ENCODE results near the gene GAPVD1.

Gene GAPVD1

GRCh38 chr9:125269014-125269397 lies 7.4 kb downstream of the GAPVD1 start:
- TF ChIP-seq TAF1 (IDR thresholded peaks at IDR 0.05; ENCODE audit: borderline replicate concordance, insufficient read depth, low read length), result no peak
- TF ChIP-seq FOXP2 (optimal IDR thresholded peaks at IDR 0.05; ENCODE audit: borderline replicate concordance, extremely low read depth, extremely low read length, insufficient read depth), result no peak
- no peak for TF ChIP-seq SIN3A (IDR thresholded peaks at IDR 0.05; ENCODE audit: borderline replicate concordance, insufficient read depth, low read length)
- no peak for TF ChIP-seq POLR2AphosphoS5 (IDR thresholded peaks at IDR 0.05; ENCODE audit: low read depth, low read length)
- no peak for TF ChIP-seq REST (IDR thresholded peaks at IDR 0.05; ENCODE audit: insufficient read depth in 1 of 2, low read depth in 2 of 2, low read length in 2 of 2)

- TF ChIP-seq SIN3A (IDR thresholded peaks at IDR 0.05; ENCODE audit: borderline replicate concordance, insufficient read depth, low read length) (no peak), TAF1 (IDR thresholded peaks at IDR 0.05; ENCODE audit: borderline replicate concordance, insufficient read depth, low read length) (no peak), POLR2AphosphoS5 (IDR thresholded peaks at IDR 0.05; ENCODE audit: low read depth, low read length) (no peak), FOXP2 (optimal IDR thresholded peaks at IDR 0.05; ENCODE audit: borderline replicate concordance, extremely low read depth, extremely low read length, insufficient read depth) (no peak), REST (IDR thresholded peaks at IDR 0.05; ENCODE audit: insufficient read depth in 1 of 2, low read depth in 2 of 2, low read length in 2 of 2) (no peak)
These were observed 9.5 kb downstream of the GAPVD1 start for GRCh38 chr9:125271081-125271480.

GRCh38 chr9:125272697-125273096 lies 11.1 kb downstream of the GAPVD1 start:
- TF ChIP-seq POLR2AphosphoS5 (IDR thresholded peaks at IDR 0.05; ENCODE audit: low read depth, low read length) (no peak), SIN3A (IDR thresholded peaks at IDR 0.05; ENCODE audit: borderline replicate concordance, insufficient read depth, low read length) (no peak), REST (IDR thresholded peaks at IDR 0.05; ENCODE audit: insufficient read depth in 1 of 2, low read depth in 2 of 2, low read length in 2 of 2) (no peak), TAF1 (IDR thresholded peaks at IDR 0.05; ENCODE audit: borderline replicate concordance, insufficient read depth, low read length) (no peak), FOXP2 (optimal IDR thresholded peaks at IDR 0.05; ENCODE audit: borderline replicate concordance, extremely low read depth, extremely low read length, insufficient read depth) (no peak)

- TF ChIP-seq SIN3A (IDR thresholded peaks at IDR 0.05; ENCODE audit: borderline replicate concordance, insufficient read depth, low read length) (no peak), FOXP2 (optimal IDR thresholded peaks at IDR 0.05; ENCODE audit: borderline replicate concordance, extremely low read depth, extremely low read length, insufficient read depth) (no peak), POLR2AphosphoS5 (IDR thresholded peaks at IDR 0.05; ENCODE audit: low read depth, low read length) (no peak), REST (IDR thresholded peaks at IDR 0.05; ENCODE audit: insufficient read depth in 1 of 2, low read depth in 2 of 2, low read length in 2 of 2) (no peak)
These were observed 15.1 kb downstream of the GAPVD1 start for GRCh38 chr9:125276771-125277170.

- no peak for TF ChIP-seq REST (IDR thresholded peaks at IDR 0.05; ENCODE audit: insufficient read depth in 1 of 2, low read depth in 2 of 2, low read length in 2 of 2)
- TF ChIP-seq TAF1 (IDR thresholded peaks at IDR 0.05; ENCODE audit: borderline replicate concordance, insufficient read depth, low read length), result no peak
- no peak for TF ChIP-seq POLR2AphosphoS5 (IDR thresholded peaks at IDR 0.05; ENCODE audit: low read depth, low read length)
- no peak for TF ChIP-seq FOXP2 (optimal IDR thresholded peaks at IDR 0.05; ENCODE audit: borderline replicate concordance, extremely low read depth, extremely low read length, insufficient read depth)
- no peak for TF ChIP-seq SIN3A (IDR thresholded peaks at IDR 0.05; ENCODE audit: borderline replicate concordance, insufficient read depth, low read length)
These were observed 15.8 kb downstream of the GAPVD1 start for GRCh38 chr9:125277411-125277810.
